RPMI8226 (cell line): ENCODE results near the gene EXD3.

Source experiments
- DNase-seq: peaks from one replicate; pipeline ENCODE4 v3.0.0-alpha.2; 2015

EXD3 gene

GRCh38 chr9:137313326-137313936, 109.5 kb downstream of the EXD3 start:
- DNase-seq = no peak

DNA sequence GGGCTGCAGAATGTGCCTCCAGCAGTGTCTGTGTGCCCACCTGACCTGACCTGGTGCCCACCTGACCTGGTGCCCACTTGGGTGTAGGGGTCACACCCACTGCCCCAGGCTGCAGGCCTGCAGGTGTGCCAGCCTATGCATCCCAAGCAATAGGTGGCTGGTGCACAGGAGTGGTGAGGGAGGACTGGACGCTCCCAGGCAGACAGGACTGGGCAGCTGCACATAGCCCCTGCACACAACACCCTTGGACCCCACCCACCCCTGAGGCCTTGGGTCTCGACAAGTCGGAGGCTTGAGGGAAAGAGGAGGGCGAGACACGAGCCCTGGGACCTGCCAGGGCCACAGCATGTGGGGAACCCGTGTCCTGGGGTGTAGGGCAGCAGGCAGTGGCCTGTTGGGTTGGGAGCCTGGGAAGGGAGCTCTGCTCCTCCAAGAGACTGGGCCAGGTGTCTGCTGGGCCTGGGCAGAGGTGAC, 110.1 kb downstream of the EXD3 start:
- no peak for DNase-seq

DNA sequence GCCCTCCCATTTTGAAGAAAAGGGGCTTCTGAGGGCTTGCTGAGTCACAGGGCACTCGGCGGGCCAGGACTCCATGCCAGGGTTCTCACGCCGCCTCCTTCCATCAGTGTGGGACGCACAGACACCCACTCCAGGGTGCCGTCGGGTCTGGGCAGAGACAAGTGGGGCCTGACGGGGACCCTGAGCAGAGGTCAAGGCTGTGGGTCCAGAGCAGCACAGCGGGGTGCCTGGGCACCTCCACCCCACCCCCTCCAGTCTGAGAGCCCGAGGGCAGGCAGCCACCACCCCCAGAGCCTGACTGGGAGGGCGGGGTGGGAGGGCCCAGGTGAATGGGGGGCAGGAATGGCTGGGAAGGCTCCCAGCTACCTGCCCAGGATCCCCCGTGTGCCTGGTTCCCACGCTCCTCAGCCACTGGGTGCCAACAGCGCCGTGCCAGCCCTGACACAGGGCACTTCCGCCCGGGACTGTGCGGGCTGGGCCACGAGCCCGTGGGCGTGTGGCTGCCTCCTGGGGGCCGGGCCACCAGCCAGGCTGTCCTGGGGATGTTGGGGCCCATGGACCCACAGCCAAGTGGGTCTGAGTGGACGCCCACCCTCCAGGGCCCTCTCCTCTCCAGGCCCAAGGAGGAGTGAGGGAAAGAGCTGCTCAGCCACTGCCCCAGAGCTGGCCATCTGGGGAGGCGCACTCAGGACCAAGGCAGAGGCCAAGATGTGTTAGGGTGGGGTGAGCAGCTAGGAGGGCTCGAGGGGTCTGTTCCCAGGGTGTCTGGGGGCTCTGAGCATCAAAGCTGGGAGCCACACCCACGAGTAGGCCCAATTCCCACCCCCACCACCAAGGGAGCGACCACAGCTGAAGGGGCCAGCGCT, 110.7 kb downstream of the EXD3 start:
- DNase-seq = no peak

- DNase-seq = peak; percentile 81
These were observed 111.6 kb downstream of the EXD3 start for GRCh38 chr9:137311171-137311985.

- peak; percentile 69 for DNase-seq
These were observed 112.5 kb downstream of the EXD3 start for GRCh38 chr9:137310189-137311052.

DNA sequence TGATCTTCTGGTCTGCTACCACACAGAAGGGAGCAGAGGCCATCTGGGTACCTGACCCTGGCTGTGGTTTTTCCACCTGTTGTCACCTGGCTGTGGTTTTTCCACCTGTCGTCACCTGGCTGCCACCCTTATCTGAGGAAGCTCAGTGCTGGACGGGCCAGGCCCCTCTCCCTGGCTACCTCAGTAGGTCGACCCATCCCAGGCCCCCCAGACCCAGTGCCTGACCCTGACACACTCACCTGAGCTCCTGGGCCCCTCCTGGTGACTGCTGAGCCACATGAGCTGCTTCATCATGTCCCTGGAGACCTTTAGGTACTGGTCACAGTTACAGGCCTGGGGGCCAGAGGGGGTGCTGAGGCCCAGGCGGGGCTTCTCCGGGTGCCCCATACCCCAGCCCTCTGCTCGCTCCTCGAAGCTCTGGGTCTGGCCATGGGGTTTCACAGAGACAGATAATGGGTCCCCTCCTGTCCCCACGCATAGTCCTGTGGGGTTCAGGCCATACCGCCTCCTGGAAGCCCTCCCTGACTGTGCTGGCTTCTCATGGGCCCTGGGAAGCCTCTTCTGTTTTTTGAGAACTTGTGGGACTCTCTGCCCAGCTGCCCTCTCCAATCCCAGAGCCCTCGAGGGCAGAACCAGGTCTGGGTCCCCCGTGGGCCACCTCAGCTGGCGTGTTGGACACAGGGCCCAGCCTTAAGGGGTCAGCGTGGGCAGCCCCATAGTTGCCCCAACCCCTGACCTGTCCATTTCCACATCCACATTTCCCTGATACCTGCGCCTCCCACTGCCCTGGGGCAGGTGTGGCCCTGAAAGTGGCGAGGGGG, 113.4 kb downstream of the EXD3 start:
- DNase-seq = peak; percentile 58

DNA sequence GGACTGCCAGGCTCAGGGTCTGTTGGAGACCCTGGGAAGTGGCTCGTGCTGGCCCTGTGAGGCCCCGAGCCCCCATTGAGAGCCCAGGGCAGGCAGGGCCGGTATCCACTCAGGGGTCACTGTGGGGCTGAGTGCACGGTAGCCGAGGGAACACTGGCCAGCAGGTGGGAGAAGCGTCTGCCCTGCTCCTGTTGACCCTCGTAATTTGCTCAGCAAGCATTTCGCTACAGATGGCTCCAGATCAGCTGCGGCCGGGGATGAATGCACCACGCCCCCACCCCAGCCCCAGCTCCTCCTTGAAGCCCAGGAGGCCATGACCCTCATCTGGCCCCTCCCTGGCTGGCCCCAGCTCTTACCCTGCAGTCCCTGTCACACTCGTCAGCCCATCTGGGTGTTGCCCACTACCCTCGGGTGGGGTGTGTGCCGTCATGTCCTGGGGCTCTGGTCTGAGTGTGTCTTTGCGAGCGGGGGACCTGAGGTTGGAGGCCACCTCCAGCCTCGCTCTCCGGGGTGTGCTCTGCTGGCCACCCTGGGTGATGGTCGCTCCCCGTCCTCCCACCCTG, 114.8 kb downstream of the EXD3 start:
- no peak for DNase-seq

GRCh38 chr9:137307255-137308056, 115.5 kb downstream of the EXD3 start:
- peak; percentile 81 for DNase-seq

- DNase-seq = peak; percentile 62
These were observed 116.1 kb downstream of the EXD3 start for GRCh38 chr9:137306850-137307254.

- no peak for DNase-seq
These were observed 116.7 kb downstream of the EXD3 start for GRCh38 chr9:137306066-137306849.

- no peak for DNase-seq
These were observed 117.2 kb downstream of the EXD3 start for GRCh38 chr9:137305798-137306065.

DNA sequence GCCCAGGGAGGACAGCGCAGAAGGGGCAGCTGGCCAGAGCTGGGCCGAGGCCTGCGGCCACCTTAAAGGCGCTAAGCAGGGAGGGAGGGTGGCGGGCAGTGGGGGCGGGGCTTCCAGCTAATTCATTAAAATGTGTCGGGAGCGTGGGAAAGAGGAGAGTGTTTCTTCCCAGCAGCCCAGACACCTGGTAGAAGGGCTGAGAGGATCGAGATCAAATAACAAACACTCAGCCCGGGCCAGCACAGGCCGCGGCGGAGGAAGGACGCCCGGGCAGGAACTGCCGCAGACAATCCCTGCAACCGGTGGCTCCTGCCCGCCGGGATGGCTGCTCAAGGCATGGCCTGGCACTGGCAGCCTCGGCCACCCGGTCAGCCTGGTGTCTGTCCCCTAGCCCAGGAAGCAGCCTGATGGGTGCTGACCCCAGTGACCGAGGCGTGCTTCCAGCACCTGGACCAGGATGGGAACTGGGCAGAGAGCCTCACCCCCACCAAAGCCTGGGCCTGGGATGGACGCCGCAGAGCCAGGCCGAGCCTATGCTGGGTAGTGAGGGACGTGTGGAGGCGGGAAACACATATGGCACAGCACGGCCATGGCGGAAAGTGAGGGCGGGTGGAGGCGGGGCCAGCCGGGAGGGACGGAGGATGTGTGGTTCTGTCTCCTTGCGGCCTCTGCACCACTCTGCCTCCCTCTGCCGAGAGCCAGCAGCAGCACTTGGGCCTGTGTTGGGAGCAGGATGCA, 117.7 kb downstream of the EXD3 start:
- DNase-seq = no peak

GRCh38 chr9:137304383-137305059, 118.4 kb downstream of the EXD3 start:
- no peak for DNase-seq

- DNase-seq = no peak
These were observed 119.0 kb downstream of the EXD3 start for GRCh38 chr9:137303893-137304382.

DNA sequence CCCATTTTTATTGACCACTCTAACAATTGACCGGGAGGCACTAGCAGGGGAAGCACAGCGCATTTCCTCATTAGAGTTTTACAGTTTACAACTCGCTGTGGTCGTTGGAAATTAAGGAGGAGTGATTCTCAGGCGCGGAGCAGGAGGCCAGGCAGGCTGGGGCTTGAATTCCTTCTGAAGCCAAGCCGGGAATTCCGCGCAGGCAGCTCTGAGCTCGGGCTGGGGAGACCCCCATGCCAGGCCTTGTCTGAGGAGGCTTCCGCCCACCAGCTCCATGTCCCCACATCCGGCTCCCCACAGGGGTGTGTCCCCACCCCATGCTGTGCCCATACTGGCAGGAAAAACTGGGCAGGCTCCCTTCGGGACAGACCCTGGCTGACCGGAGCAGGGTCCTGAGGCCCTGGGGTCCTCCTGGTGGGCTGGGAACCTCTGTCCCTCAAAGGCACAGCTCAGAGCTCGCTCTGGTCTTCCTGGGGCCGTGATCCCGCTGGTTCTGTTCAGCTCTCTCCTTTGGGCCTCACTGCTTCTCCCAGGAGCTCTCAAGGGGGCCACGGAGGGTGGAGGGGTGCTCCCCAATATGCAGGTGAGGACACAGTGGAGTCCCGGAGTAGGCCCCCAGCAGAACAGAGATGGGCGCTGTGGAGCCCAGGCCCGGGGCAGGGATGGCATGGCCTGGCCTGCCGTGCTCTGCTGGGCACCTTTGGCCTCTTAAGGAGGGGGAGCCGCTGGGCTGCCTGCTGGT, 119.6 kb downstream of the EXD3 start:
- DNase-seq = no peak

DNA sequence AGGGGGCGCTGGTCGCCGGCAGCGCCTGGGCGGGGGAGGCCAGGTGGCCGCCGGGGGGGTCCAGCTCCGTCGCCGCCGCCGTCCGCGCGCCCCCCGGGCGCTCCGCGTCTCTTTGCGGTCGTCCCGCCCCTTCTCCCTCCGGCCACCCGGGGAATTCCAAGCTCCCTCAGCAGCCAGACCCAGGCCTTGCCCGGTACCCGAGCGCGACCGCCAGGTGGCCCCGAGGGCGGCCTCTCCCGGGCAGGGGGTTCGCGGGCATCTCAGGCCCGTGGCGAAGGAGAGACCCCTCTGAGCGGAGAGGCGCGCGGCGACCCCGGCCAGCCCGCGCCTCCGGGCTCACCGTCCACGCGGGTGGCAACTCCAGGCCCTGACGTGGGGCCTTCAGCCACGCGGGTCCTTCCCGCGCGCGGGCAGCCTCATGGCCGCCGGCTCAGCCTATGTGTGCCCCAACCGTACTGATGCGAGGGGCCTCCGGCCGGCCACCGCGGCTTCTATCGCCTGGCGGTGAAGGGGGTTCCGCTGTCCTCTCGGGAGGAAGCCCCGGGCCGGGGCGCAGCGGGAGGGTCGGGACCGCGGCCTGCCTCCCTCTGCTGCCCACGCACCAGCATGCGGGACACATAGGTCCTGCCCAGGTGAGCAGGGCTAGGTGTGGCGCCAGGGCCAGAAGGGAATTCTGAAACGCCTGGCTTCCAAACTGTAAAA, 120.4 kb downstream of the EXD3 start:
- DNase-seq = no peak

DNA sequence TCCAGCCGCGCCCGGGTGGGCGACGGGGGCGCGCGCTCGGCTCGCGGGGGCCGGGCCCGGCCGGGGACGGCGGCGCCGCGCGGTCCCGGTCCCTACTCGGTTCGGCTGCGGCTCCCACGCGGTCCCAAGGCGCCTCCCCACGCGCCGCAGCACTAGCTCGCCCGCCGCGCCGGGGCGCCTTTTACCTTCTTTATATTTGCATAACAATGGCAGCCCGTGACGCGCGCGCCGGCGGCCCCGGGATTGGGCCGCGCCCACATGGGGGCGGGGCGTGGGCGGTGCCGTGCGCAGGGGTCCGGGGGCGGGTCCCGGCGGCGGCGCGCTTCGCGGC, 120.9 kb downstream of the EXD3 start, which contains the start of gene NRARP:
Gene NRARP (minus strand): TSS at position 154 of the 331 bp plus-strand sequence. CDS start 343 bp downstream, outside the sequence.
- DNase-seq = peak; percentile 97
